Stimulated activated CD4-positive, alpha-beta T cell treated with anti-CD3 and anti-CD28 coated beads, Interleukin-1b, Interleukin-23, amount 100 ng/mL, for 1 hour (primary cell): Measurements from ENCODE around the gene HCN1.
A peak's percentile ranks its signal among the peaks of the same experiment; 100 is the strongest.

ENCODE experiments used
- DNase-seq, 2 donors: peaks; one replicate each; pipeline ENCODE4 v3.0.0-alpha.2; 2020; ENCODE audit warnings: low read depth in 2 of 2

Gene HCN1

DNA sequence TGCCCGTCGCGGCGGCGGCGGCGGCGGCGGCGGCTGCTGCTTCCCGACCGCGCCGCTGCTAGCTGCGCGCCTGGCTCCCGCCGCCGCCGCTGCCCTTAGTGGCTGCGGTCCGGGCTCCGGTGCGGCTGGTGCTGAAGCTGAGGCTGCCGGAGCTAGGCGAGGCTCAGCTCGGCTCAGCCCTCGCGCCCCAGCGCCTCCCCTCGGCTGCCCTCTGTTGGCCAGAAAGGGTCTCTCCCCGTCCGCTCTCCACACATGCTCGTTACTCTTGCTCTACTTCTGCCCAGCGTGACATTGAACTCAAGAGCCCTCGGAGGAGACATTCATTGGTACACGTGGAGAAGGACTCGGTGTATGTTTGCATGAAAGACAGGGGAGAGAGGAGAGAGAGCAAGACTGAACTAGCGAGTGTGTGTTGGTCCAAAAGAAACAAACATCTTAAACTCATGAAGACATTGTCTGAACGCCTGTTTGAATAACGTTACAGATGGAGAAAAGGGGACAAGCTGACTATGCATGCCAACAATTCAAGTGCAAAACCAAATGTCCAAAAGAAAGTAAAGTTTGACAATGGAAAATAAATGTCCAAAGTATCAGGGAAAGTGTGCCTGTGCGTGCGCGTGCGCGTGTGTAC, at the start of gene HCN1:
HCN1 (minus strand) TSS at position 175 of the 631 bp plus-strand sequence.
- DNase-seq = peak in 1 of 2 donors; percentile 4

DNA sequence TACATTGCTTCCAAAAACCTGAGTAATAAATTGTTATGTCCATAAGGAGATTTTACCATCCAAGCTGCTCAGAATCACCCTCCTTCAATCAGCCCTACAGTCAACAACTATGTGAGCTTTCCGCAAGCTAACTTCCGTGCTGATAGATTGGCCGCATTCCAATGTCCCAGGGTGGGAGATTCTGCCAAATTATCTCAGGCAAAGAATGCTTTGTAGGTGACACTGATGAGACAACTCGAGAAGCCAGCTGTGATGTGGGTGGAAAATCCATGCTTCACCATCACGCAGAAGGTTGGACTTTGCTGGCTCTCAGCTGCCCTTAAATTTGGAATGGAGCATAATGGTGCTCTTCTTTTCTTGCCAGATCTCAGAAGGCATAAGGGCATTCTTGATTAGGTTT, 44.9 kb upstream of the HCN1 start:
- no peak for DNase-seq

DNA sequence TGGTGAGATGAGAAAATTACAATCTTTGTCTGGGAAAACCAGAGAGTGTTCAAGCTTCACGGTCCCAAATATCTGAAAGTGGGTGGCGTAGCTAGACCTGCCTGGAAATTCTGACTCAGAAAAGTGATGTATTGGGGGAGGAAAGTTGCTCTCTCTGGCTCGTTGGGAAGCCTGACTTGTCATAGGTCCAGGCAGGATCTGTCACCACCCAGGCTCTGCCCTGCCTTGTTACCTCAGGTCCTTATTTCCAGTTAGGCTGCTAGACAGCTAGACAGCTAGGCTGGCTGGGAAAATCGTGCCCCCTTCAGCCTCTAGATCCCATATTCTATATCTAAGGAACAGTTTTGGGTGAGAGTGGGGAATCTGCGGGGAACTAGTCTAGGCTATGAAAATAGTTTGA, 41.0 kb upstream of the HCN1 start:
- no peak for DNase-seq

DNA sequence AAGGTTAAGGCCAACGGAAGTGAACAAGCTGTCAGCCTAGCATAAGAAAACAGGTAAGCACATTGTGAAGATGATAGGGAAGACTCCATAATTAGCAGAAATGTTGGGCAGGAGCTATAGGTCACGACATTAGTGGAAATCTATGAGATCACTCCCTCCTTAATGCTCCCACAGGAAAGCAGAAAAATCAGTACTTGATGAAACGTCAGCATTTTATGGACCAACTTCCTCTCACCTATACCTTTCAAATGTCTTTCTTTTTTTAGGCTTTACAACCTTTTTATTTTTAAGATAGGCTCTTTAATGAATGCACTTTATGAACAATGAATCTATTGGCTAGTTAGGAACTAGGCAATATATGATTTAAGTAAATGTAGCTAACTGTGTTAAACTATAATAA, 29.4 kb upstream of the HCN1 start:
- no peak for DNase-seq

DNA sequence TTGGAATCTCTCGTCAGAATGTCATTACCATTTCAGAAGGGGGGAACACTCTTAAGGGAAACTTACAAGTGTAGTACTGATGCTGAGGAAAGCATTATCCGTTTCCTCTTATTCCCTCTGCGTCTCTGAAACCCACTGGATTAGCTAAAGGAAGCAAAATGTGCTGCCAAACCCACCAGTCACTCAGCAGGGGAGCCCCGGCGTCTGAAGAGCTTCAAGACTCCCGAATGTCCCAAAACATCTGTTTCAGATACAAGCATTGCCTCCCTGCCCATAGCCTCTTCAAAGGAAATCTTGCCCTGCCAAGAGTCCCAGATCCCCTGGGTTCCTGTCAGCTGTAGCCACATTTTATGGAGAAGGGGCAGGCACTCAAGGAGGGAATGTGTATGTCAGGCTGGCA, 1.0 kb upstream of the HCN1 start:
- DNase-seq = no peak

DNA sequence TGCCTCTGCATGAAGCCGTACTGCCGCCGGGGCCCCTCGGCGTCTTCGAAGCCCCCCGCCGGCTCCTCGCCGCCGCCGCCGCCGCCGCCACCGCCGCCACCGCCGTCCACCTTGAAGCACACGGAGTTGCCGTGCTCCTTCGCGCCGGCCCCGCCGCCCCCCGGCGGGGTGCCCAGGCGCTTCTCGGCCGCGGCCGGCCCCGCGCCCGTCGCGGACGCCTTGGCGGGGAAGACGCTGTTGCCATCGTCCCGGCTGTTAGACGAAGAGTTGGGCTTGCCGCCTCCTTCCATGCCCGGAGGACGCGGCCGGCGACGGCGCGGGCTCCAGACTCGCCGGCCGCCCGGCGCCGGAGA, 400 bp downstream of the HCN1 start:
- no peak for DNase-seq

DNA sequence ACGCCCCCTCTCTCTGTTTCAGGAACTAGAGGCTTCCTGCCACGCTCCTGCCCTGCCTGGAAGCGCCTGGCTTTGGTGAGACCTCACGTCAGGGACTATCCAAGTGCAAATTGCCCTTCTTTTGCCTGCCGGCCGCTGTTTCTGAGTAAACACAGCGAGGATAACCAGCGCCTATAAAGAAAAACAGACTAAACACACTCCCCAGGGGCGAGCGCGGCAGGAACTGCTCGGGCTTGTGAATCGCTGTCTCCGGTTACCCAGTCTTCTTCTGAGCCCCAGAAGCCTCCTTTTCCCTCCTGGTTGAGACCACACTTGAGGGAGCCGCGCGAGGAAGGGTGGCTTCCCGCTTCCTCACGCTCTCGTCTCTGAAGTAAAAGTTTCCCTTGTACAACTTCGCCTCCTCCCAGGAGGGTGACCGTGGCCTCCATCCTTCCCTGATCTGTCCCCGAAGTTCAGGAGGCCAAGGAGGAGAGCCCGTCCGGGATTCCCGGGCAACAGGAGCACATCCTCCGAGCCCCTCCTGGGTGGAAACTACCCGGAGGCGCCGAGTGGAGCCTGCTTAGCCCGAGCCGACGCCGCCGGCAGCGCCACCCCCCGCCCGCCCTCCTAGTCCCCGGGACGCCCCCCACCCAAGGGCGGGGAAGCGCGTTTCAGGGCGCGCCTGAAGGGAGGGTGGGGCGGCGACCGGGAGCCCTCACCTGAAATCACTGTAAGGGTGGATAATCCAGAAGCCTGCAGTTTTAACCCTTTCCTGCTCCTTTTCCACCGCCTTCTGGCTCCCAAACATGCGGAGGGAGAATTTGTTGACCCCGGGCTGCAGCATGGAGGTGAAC, 993 bp downstream of the HCN1 start:
- no peak for DNase-seq

DNA sequence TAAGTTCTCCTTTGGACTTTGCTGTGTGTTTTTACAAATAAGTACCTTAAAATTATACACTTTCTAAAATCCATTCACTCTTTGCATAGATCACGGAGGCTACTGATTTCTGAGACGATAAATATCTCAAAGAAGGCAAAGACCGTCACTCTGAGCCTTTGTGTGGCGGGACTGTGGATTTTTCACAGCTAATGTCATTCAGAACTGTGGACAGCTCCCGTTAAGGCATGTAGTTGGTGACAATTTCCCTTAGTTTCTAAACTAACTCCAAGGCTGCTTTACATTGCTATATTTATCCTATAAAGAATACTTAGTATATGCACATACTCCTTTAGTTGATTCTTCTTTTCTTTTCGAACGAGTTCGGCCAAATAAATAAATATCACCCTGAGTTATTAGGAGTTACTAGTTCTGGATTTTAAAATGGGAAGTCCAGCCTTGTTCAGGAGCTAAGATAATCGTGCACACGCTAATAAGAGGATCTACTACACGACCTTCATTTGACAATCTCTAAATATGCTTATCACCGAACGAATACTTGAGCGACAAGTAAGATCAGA, 1.8 kb downstream of the HCN1 start:
- DNase-seq = no peak

DNA sequence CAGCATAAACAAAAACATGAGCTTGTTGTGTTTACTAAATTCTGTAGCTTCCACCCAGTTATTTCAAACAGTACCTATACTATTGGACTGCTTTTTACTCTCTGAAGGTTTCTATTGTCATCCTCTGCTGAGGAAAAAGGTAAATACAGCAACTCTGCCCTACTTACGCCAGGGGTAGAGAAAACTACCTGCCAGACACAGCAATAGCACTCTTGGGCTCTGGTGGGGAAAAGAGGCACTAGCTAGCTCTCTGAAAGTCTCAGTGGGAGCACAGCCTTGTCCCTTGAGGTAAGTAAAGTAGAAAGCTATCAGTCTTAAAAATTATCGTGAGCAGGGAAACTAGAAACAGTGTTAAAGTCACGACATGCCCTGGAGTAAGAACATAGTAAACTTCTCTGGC, 3.7 kb downstream of the HCN1 start:
- no peak for DNase-seq

DNA sequence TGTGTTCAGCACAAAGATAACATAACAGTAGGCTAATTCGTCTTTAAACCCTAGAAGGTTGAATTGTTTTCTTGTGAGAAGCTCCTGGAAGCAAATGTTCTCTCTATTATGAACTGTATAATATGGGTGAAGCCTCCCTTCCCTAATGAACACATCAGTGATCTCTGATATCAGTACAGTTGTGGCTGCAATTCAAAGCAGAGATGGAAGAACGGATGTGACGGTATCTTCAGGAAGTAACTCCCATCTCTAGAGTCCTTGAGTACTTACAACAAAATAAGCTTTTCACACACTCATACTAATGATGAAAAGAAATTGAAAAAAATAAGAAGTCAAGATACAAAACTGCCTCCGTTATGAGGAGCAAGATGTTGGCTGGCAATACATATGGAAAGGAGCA, 4.5 kb downstream of the HCN1 start:
- DNase-seq = no peak

DNA sequence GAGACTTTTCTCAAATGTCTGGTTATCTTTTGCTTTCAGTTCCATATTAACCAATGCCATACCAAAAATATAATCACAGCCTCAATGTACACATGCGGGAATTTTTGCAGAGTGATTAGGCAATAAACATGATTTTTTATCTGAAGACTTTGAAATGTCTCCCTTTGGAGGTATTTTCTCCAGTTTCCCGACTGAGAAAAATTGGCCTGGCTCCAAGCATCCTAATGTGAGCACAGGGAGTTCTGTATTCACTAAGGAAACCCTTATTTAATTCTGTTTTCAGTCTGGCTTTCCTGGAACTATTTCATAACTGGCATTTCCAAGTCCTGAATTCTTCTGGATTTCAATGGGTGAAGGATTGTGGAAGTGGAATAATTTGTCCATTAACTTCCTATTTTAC, 8.5 kb downstream of the HCN1 start:
- DNase-seq = no peak

DNA sequence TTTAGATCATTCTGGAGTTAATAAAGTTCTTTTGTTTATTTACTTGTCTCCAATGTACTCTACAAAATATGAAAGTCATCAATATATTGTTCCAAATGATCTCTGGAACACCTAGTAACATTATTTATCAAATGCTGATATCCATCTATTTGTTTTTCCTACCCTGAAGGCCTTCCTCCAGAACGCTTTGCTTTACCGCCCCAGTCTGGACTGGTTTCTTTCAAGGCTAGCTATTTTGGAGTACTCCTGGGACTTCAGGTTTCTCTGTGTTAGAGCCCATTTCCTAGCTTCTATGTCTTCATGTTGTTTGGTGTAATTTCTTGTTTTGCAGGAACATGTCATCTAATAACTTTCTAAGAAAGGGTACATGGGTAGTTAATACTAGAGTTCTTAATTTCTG, 9.6 kb downstream of the HCN1 start:
- no peak for DNase-seq

DNA sequence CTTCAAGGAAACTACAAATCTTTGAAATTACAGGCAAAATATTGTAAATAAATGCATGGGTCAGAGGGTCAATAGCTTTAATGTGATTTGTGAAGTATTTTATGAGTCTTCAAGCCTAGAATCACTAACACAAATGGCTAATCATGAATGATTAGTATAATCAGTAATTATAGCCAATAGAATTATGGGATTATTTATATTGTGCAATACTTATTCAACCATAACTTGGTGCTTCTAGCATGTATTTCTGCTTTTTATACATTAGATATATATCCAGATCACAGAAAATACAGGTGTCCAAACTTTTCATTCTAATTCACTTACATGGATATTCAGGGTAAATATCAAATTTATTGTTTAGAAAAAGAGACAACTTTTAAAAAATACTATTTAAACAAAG, 12.1 kb downstream of the HCN1 start:
- DNase-seq = no peak

DNA sequence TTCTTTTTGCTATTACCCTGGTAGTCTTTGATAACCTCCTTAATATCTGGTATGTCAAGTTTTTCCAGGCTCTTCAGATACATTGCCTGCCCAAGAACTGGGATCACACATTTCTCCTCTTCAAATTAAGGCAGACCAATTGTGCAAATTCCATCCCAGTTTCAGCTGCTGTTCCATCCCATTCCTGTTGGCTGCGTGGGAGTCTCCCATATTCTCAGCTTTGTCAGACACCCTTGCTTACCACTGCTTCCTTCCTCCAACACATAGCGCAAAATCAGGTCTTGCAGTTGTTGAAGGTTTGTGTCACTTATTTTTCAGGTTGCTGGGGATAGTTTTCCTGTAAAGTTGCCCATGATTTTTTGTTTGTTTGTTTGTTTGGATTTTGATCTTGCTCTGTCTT, 15.2 kb downstream of the HCN1 start:
- DNase-seq = no peak

DNA sequence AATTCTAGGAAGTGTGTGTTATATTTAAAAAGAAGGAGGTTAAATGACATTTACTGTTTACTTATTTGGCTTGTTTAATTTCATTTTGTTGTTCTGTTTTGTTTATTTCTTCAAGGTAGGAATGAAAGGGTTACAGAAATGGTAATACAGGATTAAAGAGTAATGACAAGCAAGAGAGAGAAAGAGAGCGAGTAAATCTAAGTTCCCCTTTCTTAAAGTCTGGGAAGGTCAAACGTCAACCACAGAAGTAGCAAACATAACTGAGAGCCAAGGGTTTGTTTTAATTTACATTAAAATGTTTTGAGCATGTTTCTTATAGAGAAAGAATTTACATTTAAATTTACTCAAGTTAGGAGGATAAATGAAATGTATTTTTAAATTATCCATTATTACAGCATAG, 18.7 kb downstream of the HCN1 start:
- DNase-seq = no peak

DNA sequence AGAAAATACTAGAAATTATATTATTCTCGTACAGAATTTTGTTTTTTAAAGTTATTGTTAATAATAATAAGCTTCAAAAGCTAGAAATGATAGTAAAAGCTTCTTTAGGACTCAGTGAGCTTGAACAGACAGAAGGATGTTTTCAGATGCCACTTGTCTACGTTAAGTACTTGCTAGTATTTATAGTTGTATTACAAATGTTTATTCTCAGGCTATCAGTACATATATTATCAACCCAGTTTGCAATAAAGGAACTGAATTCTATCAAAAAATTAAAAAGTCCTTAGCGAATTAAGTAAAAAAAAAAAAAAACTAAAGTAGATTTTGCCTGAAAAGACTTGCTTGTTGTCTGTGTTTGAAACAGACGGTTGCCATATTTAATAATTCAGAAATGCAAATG, 23.9 kb downstream of the HCN1 start:
- no peak for DNase-seq

DNA sequence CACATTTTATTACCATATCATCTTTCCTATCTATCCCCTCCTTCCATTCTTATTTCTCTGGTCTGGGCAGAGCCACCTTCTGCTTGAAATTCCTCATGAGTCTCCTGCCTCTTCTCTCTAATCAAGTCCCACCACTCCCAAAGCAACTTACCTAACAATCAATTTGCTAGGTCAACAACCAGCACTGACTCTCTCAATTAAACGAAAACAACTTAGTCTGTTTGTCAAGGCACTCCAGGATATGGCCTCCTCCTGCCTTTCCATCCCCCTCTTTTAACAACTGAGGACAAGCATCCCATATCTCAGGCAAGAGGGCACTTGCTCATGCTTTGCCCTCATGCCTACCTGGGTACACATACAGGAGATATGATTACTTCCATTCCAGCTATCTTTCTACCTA, 47.4 kb downstream of the HCN1 start:
- no peak for DNase-seq

DNA sequence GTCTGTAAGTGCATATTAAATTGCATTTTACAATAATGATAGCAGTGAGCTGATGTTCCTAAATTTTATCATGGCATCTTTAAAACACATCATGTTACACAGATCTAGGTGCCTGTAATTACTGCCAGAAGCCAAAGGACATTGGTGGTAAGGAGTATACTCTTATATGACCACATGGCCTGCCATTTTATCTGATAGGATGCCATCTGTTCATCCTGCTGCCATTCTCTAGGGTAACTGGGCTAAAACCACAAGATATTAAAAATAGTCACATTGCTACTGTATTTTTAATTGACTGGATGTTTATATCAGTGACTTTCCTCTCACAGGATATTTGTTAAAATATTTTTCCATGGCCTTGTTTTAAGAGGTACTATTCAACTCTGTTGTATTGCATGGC, 53.1 kb downstream of the HCN1 start:
- no peak for DNase-seq

DNA sequence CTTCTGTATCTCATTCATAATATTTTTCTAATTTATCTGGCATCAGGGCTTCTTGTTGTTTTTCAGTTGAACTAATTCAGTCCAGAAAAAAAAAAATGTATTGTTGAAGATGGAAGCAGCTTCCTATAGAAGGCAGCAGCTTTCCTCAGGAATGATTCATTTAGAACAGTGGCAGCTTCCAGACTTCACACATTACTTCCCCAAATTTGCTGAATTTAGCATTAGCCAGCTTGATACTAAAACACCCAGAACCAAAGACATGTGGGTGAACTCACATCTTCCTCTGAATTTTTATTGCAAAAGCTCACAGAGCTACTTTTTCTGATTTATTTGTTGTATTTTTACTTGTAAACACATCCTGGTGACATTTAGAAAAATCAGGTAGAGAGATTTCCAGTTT, 53.8 kb downstream of the HCN1 start:
- DNase-seq = no peak

DNA sequence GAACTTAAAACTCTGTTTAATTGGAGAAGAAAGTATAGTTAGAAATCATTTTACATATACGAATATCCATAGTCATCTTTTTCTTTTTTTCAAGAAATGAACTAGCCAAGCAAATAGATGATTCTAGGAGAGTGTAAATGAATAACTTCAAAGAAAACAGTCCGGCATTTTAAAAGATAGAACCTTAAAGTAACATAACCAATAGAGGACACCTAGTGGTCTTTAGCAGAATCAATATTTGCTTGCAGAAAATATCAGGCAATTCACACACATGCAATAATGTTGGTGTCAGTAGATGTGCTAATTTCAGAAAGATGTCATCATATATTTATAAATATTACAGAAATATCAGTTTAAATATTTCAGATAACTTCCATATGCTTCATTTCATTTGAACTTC, 57.1 kb downstream of the HCN1 start:
- DNase-seq = no peak

DNA sequence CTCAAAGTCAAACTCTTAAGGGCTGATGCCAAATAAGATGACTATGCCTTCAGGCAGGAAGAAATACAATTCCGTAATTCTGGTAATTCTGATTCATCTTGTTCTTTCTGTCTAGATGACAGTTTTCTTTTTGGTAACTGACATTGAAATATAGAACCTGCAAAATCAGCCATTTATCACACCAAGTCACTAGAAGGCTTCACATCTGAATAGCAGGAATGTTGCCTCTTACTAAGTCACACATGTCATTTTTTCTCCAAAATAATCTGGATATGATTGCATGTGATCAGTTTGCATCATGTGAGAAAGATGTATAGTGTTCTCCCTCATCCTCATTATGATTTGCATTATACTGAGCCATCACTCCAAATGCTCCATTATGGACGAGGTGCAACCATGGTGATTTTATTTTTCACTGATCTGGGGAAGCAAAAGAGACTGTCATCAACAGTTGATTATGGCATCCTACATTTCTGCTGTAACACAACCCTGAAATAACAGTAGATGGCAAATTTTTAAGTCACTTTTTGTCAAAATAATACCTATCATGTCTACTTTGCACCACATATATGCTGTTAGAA, 69.0 kb downstream of the HCN1 start:
- no peak for DNase-seq

DNA sequence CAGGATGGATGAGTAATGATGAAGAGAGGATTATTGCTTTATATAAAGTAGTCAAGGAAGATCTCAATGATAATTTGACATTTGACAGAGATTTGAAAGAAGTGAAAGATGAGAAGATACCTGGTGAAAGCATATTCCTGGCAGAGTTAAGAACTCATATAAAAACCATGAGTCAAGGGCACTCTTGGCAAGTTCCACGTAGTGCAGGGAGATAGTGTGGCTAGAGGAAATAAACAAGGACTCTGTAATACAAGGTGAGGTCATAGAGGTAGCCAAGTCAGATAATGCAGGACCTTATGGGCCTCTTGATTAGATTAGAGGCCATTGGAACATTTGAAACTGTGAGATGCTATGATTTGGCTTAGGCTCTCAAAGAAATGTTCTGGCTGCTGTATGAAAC, 72.3 kb downstream of the HCN1 start:
- DNase-seq = no peak

DNA sequence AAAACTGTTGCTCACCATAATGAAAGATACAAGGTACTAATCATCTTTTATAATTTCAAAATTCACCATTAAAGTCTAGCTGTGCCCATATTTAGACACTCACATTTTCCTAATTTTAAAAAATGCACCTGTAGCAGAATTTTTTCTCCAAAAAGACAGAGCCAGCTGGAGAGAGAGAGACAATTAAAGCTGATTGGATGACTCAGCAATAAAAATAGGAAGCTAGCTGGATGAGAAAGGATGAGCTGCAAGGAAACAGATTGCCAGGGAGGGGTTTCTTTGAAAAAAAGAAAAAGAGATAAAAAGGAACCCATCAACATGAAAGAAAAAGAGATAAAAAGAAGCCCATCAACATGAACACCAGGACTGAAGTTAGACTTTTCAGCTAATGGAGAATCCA, 73.8 kb downstream of the HCN1 start:
- no peak for DNase-seq
